ENCODE results near the gene PRR23E. TPM values are rescaled to one million over a fixed set of nuclear protein-coding genes. Genes with fewer than 3 reads are reported as not detected.

The PRR23E gene
- total RNA-seq, 1 donor from 2014 or later = not detected

DNA sequence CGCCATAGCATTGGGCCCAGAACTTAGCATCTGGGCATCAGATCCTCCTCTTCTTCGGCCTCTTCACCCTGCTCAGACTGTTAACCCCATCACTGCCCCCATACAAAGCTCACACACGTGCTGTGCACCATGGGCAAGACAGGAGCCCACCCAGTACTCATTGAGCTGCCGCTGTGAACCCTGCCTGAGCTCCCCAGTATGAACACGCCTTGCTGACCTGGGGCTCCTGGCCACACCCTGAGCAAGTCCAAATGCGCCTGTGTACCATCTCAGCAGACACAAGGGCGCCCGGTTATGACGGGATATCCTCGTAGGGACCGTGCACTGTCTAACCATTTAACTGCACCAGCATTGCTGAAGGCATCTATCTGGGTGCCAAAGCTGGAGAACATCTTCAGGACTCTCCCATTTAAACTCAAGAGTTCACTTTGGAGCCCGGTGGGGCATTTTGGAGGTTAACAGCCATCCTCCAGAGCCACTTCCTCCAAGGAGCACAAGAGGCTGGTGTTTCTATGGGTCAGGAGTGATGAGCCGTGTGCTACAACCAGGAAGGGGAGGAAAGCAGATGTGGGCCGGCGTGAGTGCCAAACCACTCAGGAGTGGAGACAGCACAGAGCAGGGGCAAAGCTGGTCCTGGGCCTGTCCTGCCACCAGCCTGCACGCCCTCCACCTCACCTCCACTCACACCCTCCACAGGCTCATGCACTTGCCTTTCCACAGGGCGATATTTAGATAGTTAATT, 12.1 kb downstream of the PRR23E start:
- Mint-ChIP-seq H3K4me3 (ENCODE audit: unreplicated experiment) (no peak overlapping the region), H3K36me3 (ENCODE audit: unreplicated experiment) (no peaks in the 10 kb centered on the region), H3K9me3 (ENCODE audit: unreplicated experiment) (peaks cover 7% of the 10 kb centered on the region), H3K27me3 (ENCODE audit: unreplicated experiment) (peaks cover 23% of the 10 kb centered on the region), H3K4me1 (ENCODE audit: unreplicated experiment) (no peaks in the 10 kb centered on the region), H3K27ac (ENCODE audit: unreplicated experiment) (no peak overlapping the region)
- DNase-seq (ENCODE audit: extremely low spot score, unreplicated experiment) = no peak
- TF ChIP-seq, protein P1, sequence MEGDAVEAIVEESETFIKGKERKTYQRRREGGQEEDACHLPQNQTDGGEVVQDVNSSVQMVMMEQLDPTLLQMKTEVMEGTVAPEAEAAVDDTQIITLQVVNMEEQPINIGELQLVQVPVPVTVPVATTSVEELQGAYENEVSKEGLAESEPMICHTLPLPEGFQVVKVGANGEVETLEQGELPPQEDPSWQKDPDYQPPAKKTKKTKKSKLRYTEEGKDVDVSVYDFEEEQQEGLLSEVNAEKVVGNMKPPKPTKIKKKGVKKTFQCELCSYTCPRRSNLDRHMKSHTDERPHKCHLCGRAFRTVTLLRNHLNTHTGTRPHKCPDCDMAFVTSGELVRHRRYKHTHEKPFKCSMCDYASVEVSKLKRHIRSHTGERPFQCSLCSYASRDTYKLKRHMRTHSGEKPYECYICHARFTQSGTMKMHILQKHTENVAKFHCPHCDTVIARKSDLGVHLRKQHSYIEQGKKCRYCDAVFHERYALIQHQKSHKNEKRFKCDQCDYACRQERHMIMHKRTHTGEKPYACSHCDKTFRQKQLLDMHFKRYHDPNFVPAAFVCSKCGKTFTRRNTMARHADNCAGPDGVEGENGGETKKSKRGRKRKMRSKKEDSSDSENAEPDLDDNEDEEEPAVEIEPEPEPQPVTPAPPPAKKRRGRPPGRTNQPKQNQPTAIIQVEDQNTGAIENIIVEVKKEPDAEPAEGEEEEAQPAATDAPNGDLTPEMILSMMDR (IDR thresholded peaks at IDR 0.05) = no peak

DNA sequence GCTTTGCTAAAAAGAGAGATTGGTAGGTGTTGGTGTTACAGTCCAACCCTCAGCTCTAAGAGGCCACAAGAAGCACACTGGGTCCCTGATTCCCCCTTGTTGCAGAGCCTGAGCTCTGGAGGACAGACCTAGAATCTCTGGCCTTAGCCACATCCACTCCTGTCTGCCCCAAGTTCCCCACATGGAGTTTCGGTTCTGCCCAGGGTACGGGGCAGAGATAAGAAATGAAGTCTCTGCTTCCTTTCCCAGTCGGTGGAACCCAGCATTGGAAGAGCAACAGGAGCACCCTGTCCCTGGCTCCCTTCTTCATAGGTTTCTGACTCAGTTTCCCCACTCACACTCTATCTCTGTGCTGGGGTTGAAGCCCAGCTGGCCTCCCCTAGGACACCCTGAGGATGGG, 13.2 kb downstream of the PRR23E start:
- no peak for DNase-seq (ENCODE audit: extremely low spot score, unreplicated experiment)
- Mint-ChIP-seq H3K4me3 (ENCODE audit: unreplicated experiment) (no peak overlapping the region), H3K4me1 (ENCODE audit: unreplicated experiment) (no peaks in the 10 kb centered on the region), H3K36me3 (ENCODE audit: unreplicated experiment) (no peaks in the 10 kb centered on the region), H3K27me3 (ENCODE audit: unreplicated experiment) (peaks cover 19% of the 10 kb centered on the region), H3K9me3 (ENCODE audit: unreplicated experiment) (peaks cover 7% of the 10 kb centered on the region), H3K27ac (ENCODE audit: unreplicated experiment) (no peak overlapping the region)
- TF ChIP-seq, protein P1 (IDR thresholded peaks at IDR 0.05) = no peak

DNA sequence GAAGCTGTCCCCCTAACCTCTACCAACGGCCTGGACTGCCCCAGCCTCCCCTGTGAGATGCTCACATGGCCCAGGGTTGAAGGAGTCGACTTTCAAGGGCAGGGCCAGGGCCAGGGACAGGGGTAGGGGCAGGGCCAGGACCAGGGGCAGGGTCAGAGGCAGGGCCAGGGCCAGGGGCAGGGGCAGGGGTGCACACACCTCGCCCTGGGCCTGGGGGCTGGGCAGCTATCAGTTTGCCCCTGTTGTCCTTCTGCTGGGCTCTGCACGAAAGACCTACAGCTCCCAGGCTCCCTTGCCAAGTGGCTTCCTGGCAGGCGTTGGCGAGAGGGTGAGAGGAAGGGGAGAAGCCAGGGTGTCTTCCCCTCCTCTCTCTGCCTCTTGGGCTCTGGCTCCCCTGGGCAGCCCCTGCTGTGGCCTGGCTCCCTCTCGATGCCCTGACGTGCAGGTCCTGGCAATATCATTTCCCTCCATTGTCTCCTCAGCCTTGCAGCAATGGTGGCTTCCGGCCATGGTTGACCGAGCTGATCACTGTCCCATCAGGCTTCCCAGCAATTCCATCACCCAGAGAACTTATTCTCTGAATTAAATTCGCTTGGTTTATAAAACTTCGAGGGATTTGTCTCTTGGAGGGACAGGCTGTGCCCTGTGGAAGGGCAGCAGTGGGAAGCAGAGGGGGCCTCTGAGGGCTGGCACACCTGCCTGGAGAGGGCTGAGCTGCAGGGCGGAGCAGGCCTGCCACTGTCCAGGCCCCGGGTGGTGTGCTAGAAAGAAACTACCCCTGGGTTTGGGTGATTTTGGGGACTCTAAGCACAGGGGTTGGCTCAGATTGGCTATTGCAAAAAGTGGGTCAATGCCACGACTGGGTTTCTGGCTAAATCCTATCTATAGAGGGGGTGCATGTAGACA, 13.9 kb downstream of the PRR23E start:
- TF ChIP-seq, protein P1 (IDR thresholded peaks at IDR 0.05) = no peak
- H3K9me3 Mint-ChIP-seq (ENCODE audit: unreplicated experiment) = peaks cover 7% of the 10 kb centered on the region
- no peak overlapping the region for H3K27ac Mint-ChIP-seq (ENCODE audit: unreplicated experiment)
- no peaks in the 10 kb centered on the region for H3K4me1 Mint-ChIP-seq (ENCODE audit: unreplicated experiment)
- H3K27me3 Mint-ChIP-seq (ENCODE audit: unreplicated experiment) = peaks cover 19% of the 10 kb centered on the region
- peak; percentile 77 for DNase-seq (ENCODE audit: extremely low spot score, unreplicated experiment)
- no peak overlapping the region for H3K4me3 Mint-ChIP-seq (ENCODE audit: unreplicated experiment)
- no peaks in the 10 kb centered on the region for H3K36me3 Mint-ChIP-seq (ENCODE audit: unreplicated experiment)

DNA sequence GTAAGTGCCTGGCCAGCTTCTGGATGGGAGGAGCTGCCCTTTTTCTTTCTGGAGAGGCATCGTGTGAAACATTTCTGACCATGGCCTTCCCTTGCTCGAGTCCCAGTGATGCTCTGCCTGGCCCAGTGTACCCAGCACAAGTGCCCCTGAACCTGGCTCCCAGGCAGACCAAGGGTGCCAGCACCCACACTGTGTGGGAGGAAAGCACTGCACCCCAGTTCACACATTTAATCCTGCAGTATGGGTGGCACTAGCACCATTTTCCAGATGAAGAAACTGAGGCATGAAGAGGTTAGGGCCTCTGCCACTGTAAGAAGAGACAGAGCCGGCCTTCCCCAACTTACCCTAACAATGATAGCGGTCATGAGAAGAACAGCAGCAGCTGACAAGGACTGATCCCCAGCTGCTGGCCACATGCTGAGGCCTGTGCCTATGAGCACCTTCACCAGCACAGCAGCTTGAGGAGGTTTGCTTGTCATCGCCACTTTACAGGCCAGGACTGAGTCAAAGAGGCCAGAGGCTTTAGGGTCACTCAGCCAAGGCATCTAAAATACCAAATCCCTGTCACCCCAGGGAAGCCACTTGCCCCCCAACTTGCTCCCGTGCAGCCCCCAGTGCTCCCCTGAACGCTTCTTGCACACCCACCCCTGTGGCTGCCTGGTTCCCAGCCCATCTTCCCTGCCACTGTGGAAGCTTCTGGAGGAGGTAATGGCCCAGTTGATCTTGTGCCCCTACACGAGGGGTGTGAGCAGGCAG, 15.0 kb downstream of the PRR23E start:
- peaks cover under 1% of the 10 kb centered on the region for H3K9me3 Mint-ChIP-seq (ENCODE audit: unreplicated experiment)

More for the DNA sequence above, 15.0 kb downstream of the PRR23E start:
- H3K27me3 Mint-ChIP-seq (ENCODE audit: unreplicated experiment) = peaks cover 17% of the 10 kb centered on the region
- no peak for DNase-seq (ENCODE audit: extremely low spot score, unreplicated experiment)
- H3K4me3 Mint-ChIP-seq (ENCODE audit: unreplicated experiment) = no peak overlapping the region
- H3K4me1 Mint-ChIP-seq (ENCODE audit: unreplicated experiment) = no peaks in the 10 kb centered on the region
- H3K27ac Mint-ChIP-seq (ENCODE audit: unreplicated experiment) = no peak overlapping the region
- no peaks in the 10 kb centered on the region for H3K36me3 Mint-ChIP-seq (ENCODE audit: unreplicated experiment)
- TF ChIP-seq, protein P1 (IDR thresholded peaks at IDR 0.05) = no peak

All from osteocyte (in vitro differentiated cells).